Activated CD4-positive, CD25-positive, alpha-beta regulatory T cell treated with anti-CD3 and anti-CD28 coated beads, Interleukin-2, amount 50 U/mL, for 24 hours (primary cell): ENCODE measurements around the gene SPARC.

Experiments
- ATAC-seq, 2 donors: fragments of 150-1000 bp; cut with Tn5 transposase; one replicate each; pipeline ENCODE4 v1.10.0; 2021; ENCODE audit warnings: mild to moderate bottlenecking in 1 of 2, moderate library complexity in 1 of 2

The SPARC gene

GRCh38 chr5:151657114-151657513, 29.6 kb downstream of the SPARC start:
- no peak for ATAC-seq

DNA sequence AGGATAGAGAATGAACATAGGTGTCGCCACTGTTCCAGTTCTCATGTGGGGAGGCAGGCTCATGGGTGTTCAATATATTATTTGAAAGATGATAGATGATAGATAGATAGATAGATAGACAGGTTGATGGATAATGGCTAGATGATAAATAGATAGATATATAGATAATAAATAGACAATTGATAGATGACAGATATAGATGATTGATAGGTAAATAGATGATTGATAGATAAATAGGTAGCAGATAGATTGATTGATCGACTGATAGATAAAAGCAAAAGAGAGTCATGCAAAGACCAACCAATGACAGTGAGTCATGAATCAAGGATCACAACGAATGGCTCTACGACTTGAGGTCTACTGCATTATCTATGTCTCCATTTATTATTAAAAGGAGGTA, 30.4 kb downstream of the SPARC start:
- no peak for ATAC-seq

DNA sequence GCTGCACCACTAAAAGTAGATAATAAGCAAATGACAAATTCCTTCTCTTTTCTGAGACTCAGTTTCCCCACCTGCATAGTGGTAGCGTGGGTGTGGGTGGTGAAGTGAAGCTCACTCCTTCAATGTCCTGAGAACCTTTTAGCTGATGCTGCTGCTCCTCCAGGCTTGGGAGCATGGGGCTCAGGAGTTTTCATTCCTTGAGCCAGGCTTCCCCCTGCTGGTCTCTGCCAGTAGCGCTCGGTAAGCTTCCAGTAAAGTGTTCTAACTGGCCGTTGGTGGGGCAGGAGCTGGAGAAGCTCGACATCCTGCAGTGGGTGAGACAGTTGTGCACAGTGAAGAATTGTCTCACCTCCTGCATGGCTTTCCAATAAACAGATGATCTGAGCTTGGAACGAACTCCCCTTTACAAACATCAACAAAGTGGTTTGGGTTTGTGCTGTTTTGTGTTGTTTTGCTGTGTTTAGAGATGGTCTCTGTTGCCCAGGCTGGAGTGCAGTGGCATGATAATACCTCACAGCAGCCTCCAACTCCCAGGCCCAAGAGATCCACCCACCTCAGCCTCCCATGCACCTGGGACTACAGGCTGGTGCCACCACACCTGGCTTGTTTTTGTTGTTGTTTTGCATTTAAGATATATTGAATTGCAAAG, 34.6 kb downstream of the SPARC start:
- ATAC-seq = peak; percentile 85 to 93

DNA sequence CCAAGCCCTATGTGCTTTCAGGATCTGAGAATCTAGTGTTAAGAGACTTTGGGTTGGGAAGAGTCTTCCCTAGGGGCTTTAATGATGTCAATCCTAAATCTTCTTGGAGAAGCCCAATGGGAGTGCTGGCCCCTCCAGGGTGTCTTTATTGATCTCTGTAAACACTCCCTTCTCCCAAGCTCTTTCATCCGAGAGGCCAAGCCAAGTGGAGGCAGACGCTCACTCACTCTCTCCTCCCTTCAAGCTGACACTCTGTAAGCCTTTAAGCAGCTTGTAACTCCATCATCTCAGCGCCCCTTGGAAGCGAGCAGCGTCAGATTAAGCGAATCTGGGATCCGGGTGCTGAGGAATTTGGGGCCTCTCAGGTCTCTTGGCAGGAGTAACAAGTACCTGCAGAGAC, 37.7 kb downstream of the SPARC start:
- no peak for ATAC-seq

- ATAC-seq = no peak
Observed at GRCh38 chr5:151648089-151648488, 38.6 kb downstream of the SPARC start.

DNA sequence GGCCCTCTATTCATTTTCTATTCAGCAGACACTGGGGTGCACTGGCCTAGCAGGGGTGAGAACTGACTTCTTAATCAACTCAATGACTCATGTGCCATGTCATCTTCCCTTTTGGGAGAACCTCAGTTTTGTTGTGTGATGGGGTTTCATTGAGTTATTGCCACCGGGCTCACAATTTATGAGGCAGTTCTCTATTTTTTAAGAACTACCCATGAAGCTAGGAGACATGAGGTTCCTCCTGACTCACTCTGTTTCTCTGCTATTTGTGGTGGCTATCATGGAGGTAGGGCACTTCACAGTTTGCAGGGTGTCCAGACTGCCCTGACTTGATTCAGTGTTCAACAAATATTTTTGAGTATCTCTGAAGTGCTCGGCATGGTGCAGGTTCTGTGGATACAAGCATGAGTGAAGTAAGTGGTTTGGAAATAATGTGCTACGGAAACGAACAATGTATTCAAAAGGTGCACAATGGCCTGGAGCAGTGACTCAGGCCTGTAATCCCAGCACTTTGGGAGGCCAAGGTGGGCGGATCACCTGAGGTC, 39.3 kb downstream of the SPARC start:
- ATAC-seq = no peak

GRCh38 chr5:151646334-151646733, 40.4 kb downstream of the SPARC start:
- ATAC-seq = no peak

DNA sequence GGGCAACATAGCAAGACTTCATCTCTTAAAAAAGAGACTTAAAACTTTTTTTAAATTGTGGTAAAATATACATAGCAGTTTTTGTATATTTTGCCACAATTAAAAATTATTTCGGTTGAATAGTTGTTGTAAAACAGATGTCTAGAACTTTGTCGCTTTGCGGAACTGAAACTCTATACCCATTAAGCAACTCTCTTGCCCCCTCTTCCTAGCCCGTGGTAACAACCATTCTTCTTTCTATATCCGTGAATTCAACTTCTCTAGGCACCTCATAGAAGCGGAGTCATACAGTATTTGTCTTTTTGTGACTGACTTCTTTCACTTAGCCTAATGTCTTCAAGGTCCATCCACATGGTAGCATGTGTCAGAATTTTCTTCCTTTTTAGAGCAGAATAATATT, 43.3 kb downstream of the SPARC start:
- ATAC-seq = no peak

GRCh38 chr5:151642472-151643140, 44.1 kb downstream of the SPARC start:
- ATAC-seq = no peak

- ATAC-seq = no peak
Observed at GRCh38 chr5:151638619-151639018, 48.1 kb downstream of the SPARC start.

DNA sequence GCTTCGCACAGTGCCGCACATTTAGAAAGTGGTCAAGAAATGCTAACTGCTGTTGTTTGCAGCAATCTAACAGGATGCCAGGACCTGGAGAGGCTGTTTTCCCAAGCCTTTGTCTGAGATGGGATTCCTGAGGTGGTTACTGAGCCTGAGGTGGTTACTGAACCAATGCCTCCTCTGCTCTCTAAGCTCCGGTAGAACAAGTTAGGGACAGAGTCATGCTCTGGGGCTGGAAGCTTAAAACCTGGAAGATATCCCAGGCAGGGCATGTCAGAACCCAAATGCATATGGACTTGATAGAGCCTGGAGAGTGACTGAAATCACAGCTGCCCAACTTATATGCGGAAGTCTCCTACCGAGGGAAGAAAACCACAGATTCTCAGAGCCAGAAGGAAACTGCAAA, 49.0 kb downstream of the SPARC start:
- ATAC-seq = no peak

DNA sequence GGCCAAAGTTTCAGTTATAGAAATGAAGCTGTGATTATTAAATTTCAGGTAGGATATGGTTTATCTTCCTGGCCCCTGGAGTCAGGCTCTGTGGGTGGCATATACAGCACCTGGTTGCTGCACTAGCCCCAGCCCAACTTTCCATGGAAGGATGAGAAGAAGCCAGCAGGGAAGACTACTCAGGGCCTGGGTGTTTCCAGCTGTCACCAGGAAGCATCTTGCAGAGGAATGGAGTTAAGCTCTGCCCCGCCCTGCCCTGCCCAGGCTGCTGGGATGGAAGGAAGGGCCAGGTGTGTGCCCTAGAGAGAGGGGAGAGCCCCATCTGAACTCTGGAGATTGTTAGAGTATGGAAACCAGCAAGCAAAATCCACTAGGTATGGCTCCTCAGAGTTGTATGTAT, 52.8 kb downstream of the SPARC start:
- ATAC-seq = no peak

DNA sequence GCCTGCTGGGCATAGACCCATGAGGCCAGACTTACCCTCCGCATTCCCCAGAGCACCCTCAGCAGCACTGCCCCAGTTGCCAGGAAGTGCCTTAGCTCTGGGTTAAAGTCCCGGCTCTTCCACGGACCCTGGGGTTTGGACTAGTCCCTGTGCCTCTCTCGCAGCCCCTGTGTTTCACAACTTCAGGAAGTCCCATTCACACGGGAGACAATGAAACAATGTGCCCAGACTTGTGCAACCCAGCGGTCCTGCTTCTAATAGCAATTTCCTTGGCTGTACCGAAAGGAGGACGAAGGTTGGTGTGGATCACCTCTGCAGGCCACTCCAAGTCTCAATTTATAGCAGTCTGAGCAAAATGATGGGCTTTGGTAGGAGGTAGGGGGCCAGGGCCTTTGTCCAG, 53.8 kb downstream of the SPARC start:
- no peak for ATAC-seq

DNA sequence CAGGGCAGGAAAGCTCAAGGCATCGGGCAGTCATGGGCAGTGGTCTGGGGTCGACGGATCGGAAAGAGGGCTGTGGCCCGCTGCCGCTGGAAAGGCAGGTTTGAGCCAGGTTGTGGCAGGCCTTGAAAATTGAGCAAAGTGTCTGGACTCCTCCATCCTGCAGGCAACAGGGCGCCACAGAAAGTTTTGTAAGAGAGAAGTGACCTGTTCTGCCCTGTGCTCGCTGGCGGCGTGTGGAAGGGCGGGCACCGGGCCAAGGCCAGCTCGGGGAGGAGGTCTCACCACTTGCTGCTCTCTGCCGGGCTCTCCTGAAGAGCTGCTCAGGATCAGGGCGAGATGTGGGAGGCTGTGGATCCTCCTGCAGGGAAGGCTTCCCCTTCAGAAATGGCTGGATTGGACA, 54.2 kb downstream of the SPARC start:
- ATAC-seq = no peak

DNA sequence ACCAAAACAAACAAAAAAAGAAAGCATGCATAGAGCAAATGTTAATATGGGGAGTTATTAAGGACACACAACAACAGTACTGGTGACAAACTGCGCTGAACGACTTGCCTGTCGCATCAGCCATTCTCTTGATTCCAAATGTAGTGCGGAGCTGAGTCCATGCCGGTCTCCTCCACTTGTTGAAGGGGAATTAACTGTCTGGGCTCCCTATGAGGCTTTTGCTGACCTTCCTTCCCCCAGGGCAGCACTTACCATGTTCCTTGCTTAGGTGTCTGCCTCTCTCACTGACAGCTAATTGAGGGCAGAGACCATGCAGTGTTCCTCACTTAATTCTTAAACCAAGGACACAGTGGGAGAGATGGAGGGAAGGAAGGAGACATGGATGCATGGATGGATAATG, 54.8 kb downstream of the SPARC start:
- ATAC-seq = no peak

GRCh38 chr5:151630088-151630487, 56.6 kb downstream of the SPARC start:
- no peak for ATAC-seq

- no peak for ATAC-seq
Observed at GRCh38 chr5:151628112-151628823, 58.4 kb downstream of the SPARC start.

DNA sequence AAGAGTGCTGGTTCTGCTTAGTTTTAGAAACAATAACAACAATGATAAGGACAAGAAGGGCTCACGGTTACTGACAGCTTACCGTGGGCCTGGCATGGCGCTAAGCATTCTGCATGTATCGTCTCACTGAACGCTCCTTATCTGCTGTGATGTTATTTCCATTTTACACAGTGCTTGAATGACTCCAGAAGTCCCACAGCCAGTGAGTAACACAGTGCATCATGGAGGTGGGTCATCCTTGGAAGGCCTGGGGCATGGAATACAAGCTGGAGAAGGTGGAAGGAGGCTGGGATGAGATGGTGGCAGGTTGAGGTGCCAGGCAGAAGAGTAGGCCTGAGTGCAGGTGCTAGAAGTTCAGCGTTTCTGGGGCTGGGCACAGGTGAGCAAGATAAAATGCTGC, 59.1 kb downstream of the SPARC start:
- ATAC-seq = no peak

DNA sequence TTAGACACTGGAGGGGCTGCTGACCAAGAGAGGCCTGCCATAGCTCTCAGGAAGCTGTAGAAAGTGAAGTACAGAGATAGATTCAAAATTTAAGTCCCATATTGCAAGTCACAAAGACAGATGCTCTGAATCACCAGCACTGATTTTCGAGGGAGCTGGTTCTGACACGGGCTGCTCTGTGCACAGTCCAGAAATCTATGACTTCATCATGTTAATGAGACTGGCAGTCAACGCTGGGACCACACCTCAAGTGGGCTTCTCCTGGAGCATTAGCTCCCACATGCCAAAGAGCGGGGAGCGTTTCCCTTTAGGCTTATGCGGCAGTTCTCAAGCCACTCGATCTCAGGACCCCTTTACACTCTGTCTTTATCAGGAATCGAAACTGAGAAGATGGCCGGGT, 61.4 kb downstream of the SPARC start:
- ATAC-seq = no peak

DNA sequence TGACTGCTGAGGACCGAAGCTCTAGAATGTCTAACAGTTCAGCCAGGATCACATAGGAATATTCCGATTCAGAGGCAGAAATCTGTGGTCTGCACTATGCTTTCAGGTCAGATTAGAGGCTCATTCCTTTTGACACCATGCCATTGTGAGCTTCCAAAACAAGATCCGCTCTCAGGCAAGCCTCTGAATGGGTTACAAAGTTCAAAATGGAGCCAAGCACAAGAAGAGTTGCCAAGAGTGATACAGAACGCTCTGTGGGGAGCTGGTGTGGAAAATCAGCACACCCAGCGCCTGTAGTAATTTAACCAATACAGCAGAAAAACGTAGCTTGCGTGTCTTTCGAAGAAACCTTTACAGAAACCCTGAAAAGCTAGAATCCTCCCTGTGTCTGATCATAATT, 62.2 kb downstream of the SPARC start:
- no peak for ATAC-seq

DNA sequence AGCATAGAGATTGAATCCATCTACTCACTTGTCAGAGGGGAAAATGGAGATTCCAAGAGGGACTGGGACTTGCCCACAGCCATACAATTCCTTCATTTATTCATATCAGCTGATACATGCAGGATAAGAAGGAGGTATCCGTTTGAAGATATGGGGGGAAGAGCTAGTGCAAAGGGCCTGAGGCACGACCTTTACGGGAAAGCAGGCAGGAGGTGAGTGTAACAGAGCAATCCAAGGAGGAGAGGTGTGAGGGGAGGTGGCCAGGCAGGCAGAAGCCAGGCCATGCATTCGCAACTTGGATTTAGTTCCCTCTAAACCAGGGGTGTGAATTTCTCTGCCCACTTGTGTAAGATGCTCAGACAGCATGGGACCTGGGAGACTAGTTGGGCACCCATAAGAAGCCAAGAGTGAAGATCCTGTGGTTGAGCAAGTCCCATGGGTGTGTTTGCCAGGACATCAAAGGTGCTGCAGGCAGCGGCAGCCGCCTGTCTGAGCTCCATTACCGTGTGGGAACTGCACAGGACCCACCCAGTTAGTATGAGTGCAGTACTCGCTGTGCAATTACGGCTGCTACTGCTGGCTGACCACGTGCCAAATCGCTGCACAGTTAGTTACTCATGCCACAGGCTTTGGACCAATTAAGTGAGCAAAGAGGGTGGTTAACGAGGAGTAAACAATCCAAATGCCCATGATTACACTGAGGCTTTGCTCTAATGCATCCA, 64.2 kb downstream of the SPARC start:
- ATAC-seq = no peak

DNA sequence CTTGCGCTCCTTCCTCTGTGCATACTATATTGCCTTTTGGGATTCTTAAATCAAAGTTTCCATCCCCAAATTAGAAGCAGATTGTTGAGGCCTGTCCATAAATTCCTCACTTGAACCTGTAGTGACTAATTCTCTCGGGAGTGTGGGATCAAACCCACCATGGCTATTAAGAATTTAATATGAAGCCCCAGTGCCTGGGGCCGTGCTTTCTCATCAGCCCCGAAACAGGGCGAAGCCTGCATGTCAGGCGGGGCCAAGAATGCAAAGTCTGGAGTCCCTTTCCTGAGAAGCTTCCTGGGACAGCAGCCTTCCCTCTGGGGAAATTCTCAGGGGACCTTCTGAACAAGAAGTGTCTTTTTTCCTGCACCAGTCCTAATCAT, 66.3 kb downstream of the SPARC start:
- ATAC-seq = no peak

DNA sequence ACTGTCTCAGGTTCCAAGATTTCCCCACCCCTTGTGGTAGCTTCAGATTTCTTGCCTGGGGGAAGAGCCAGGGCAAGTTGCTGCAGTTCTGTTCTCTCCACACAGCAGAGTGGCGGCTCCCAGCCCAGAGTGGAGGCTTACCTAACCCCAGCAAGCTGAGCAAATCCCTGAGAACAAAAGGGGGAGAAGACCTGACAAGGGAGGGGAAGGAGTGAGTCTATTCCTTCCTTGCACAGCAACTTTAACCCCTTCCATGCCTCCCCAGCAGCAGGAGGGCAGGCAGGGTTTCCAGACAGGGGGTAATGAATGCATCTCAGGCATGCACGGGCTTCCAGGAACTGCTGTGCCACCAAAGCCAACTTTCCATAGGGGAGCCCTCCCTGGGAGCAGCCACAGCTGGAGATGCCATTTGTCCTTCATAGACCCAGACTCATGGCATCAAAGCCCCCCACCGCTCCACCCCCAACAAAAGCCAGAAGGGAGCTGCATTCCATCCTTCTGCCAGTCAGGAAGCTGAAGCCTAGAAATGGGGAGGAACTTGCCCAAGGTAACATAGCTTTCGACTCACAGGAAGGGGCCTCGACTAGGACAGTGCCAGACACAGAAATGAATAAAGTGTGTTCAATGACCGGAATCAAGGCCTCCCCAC, 66.8 kb downstream of the SPARC start:
- no peak for ATAC-seq
